Endodermal cell (in vitro differentiated cells): ENCODE data around the gene HBS1L. TPM values are rescaled to one million over a fixed set of nuclear protein-coding genes. Genes with fewer than 3 reads are reported as not detected.

Experiments used
- DNase-seq: peaks from one replicate; pipeline ENCODE4 v3.0.0-alpha.2; 2017
- H3K27ac ChIP-seq: 2 replicates; pipeline ENCODE4 v1.5.1; 2013; ENCODE audit warnings: mild to moderate bottlenecking, low read depth, low read length, moderate library complexity
- H3K27me3 ChIP-seq: 2 replicates; pipeline ENCODE4 v1.6.1; 2013; ENCODE audit warnings: mild to moderate bottlenecking, low read length, moderate library complexity; ENCODE audit not compliant: insufficient read depth, control insufficient read depth, poor library complexity, severe bottlenecking
- H3K36me3 ChIP-seq: 2 replicates; pipeline ENCODE4 v1.7.0; 2013; ENCODE audit warnings: mild to moderate bottlenecking, low read length, moderate library complexity; ENCODE audit not compliant: control insufficient read depth, insufficient read depth
- H3K4me1 ChIP-seq: one replicate; pipeline ENCODE4 v1.7.0; 2013; ENCODE audit warnings: low read length; ENCODE audit not compliant: control insufficient read depth, insufficient read depth
- H3K4me3 ChIP-seq: 2 replicates; pipeline ENCODE4 v1.5.1; 2013; ENCODE audit warnings: mild to moderate bottlenecking, low read length, moderate library complexity
- H3K9ac ChIP-seq: 2 replicates; pipeline ENCODE4 v1.6.1; 2013; ENCODE audit warnings: mild to moderate bottlenecking, low read length, moderate library complexity; ENCODE audit not compliant: poor library complexity, severe bottlenecking; ENCODE audit errors: extremely low read depth
- H3K9me3 ChIP-seq: 2 replicates; pipeline ENCODE4 v1.6.1; 2013; ENCODE audit warnings: mild to moderate bottlenecking, low read length, moderate library complexity; ENCODE audit not compliant: control insufficient read depth
- H3K27ac Mint-ChIP-seq: 2 replicates; pipeline ENCODE4 v1.8.0; 2020; ENCODE audit warnings: mixed read lengths
- H3K27me3 Mint-ChIP-seq: 2 replicates; pipeline ENCODE4 v1.8.0; 2021; ENCODE audit warnings: mild to moderate bottlenecking, mixed read lengths; ENCODE audit not compliant: insufficient read depth
- H3K36me3 Mint-ChIP-seq: 2 replicates; pipeline ENCODE4 v1.8.0; 2020; ENCODE audit warnings: low read depth, mixed read lengths
- H3K4me1 Mint-ChIP-seq: 2 replicates; pipeline ENCODE4 v1.8.0; 2020; ENCODE audit warnings: mixed read lengths
- H3K4me3 Mint-ChIP-seq: 2 replicates; pipeline ENCODE4 v1.8.0; 2020; ENCODE audit warnings: mild to moderate bottlenecking, moderate library complexity, mixed read lengths
- H3K9me3 Mint-ChIP-seq: 2 replicates; pipeline ENCODE4 v1.8.0; 2020; ENCODE audit warnings: mild to moderate bottlenecking, mixed read lengths
- CTCF ChIP-seq: fragments of 200-600 bp; sonication (generic); conservative IDR thresholded peaks from 2 replicates; pipeline ENCODE4 v1.5.0; 2021; ENCODE audit warnings: antibody characterized with exemption, mild to moderate bottlenecking
- WGBS, 2 experiments: methylation state at CpG; one replicate each; pipeline versions ENCODE4 v1.1.5 to v1.1.7; 2013; ENCODE audit warnings: missing lambda C conversion rate in 2 of 2, mixed read lengths in 1 of 2; ENCODE audit not compliant: insufficient coverage in 1 of 2, insufficient read length in 1 of 2; 5-methylcytosine and 5-hydroxymethylcytosine counted together
- total RNA-seq, 2 donors: library from RNA; stranded (reverse); fragmentation: NEBNext Ultra II Directional in 1 of 2; extraction: Animal tissue kit (Norgen Biotek cat#: 25700) in 1 of 2; gene quantifications; 2 replicates in 1 of 2; 3 replicates in 1 of 2; pipeline ENCODE4 v1.2.1, GENCODE V29; 2021

The HBS1L gene
- total RNA-seq, 2 donors from 2014 or later = 106 to 122 TPM

DNA sequence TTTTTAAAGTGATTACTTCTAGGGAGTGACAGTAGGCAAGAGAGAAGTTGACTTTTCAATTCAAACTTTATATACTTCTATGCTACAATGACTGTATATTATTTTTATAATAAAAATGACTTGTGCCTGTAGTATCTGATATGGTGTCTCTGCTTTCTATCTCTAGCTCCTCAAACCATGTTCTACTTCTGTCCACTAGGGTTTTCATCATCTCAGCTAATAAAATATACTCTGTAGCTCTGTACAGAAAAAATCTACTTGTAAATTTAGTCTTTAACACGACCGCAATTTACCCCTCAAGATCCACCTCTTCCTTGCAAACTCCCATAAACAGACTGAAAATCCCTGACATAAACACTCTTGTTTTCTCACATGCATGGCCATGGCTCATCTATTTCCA lies 42.3 kb downstream of the HBS1L start:
- Histone ChIP-seq H3K4me1 (peaks cover 5% of the 10 kb centered on the region), H3K9ac (no peak overlapping the region), H3K4me3 (no peak overlapping the region), H3K27me3 (no peaks in the 10 kb centered on the region), H3K27ac (no peak overlapping the region), H3K36me3 (peaks cover 12% of the 10 kb centered on the region), H3K9me3 (no peaks in the 10 kb centered on the region)
- DNase-seq = no peak
- H3K27me3 Mint-ChIP-seq = no peaks in the 10 kb centered on the region
- peak; percentile 47 for TF ChIP-seq CTCF
- no peak overlapping the region for H3K4me3 Mint-ChIP-seq
- H3K9me3 Mint-ChIP-seq = no peaks in the 10 kb centered on the region
- peaks cover 9% of the 10 kb centered on the region for H3K36me3 Mint-ChIP-seq
- WGBS, 2 experiments = 100% methylated on average over 2 of the region's 2 CpGs
- H3K27ac Mint-ChIP-seq = no peak overlapping the region
- H3K4me1 Mint-ChIP-seq = peaks cover 7% of the 10 kb centered on the region

- H3K9ac ChIP-seq = no peak overlapping the region
- H3K9me3 ChIP-seq = no peaks in the 10 kb centered on the region
- TF ChIP-seq CTCF = no peak
- H3K27me3 Mint-ChIP-seq = no peaks in the 10 kb centered on the region
- 80 to 91% methylated on average over 1 of the region's 1 CpG for WGBS, 2 experiments
- DNase-seq = no peak
- peaks cover 9% of the 10 kb centered on the region for H3K36me3 Mint-ChIP-seq
- no peaks in the 10 kb centered on the region for H3K4me1 ChIP-seq
- H3K9me3 Mint-ChIP-seq = no peaks in the 10 kb centered on the region
- peaks cover 12% of the 10 kb centered on the region for H3K36me3 ChIP-seq
- no peaks in the 10 kb centered on the region for H3K4me1 Mint-ChIP-seq
- H3K27me3 ChIP-seq = no peaks in the 10 kb centered on the region
- H3K4me3 ChIP-seq = no peak overlapping the region
- H3K27ac Mint-ChIP-seq = no peak overlapping the region
- no peak overlapping the region for H3K4me3 Mint-ChIP-seq
- H3K27ac ChIP-seq = no peak overlapping the region
Observed at GRCh38 chr6:135008941-135009290, 45.7 kb downstream of the HBS1L start.

DNA sequence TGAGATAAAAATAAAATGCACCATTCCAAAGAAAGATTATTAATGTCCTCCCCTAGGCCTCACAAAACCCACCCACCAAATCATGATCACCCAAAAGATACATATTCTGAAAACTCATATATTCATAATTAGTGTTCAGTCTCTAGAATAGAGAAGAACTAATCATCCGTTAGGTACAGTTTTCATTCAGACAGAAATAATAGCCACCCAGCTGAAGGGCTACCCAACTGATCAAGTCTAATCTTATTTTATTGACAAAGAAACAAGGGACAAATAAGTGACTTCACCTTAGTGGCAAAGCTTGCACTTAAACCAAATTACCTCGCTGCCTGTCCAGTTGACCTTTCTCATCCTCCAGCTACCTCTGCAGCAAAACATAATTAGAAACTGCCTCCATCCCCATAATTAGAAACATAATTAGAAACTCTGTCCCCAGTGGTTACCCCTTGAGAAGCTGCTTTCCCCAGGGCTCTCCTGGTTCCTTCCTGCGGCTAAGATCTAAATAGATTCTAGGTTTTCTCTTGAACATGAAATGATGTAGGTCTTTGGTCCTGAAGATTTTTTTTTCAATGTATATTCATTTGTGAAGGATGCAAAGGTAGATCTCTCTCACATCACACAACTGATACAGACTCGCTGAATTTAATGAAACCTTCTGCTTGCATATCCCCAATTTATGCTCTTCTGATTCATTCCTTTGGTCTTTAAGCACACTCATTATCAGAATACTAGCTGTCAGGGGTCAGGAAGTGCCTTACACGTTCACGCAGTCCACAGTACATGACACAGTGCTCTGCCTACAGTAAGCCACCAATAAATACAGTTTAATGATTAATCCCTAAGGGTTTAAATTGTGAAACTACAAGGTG lies 46.3 kb downstream of the HBS1L start:
- WGBS, 2 experiments = 96 to 100% methylated on average over 2 to 6 of the region's 6 CpGs
- no peak overlapping the region for H3K27ac Mint-ChIP-seq

More for the DNA sequence above, 46.3 kb downstream of the HBS1L start:
- Mint-ChIP-seq H3K9me3 (no peaks in the 10 kb centered on the region), H3K4me3 (no peak overlapping the region), H3K27me3 (no peaks in the 10 kb centered on the region), H3K36me3 (peaks cover 9% of the 10 kb centered on the region), H3K4me1 (no peaks in the 10 kb centered on the region)
- Histone ChIP-seq H3K27me3 (no peaks in the 10 kb centered on the region), H3K27ac (no peak overlapping the region), H3K9me3 (no peaks in the 10 kb centered on the region), H3K4me1 (no peaks in the 10 kb centered on the region), H3K36me3 (peaks cover 12% of the 10 kb centered on the region), H3K4me3 (no peak overlapping the region), H3K9ac (no peak overlapping the region)
- DNase-seq = no peak
- no peak for TF ChIP-seq CTCF
